Erythroblast (primary cell): ENCODE data around the gene AUTS2.

Experiments
- DNase-seq, 2 experiments: peaks; one replicate each; lab custom pipeline; 2025; lab: John Stamatoyannopoulos, UW
- GATA1 ChIP-seq: IDR thresholded peaks from 2 replicates; pipeline ENCODE4 v1.6.1; 2011; ENCODE audit warnings: low read depth, mild to moderate bottlenecking, control low read depth, low read length, moderate library complexity
- POLR2A ChIP-seq: IDR thresholded peaks from 2 replicates; pipeline ENCODE4 v1.6.1; 2011; ENCODE audit warnings: mild to moderate bottlenecking, low read length

Gene AUTS2

GRCh38 chr7:70673778-70674570, 1075.7 kb downstream of the AUTS2 start:
- TF ChIP-seq GATA1, result no peak
- no peak for TF ChIP-seq POLR2A
- DNase-seq, result no peak

GRCh38 chr7:70674571-70675010, 1076.3 kb downstream of the AUTS2 start:
- no peak for DNase-seq
- TF ChIP-seq POLR2A (no peak), GATA1 (no peak)

- no peak for DNase-seq
- TF ChIP-seq GATA1, result no peak
These were observed 1078.0 kb downstream of the AUTS2 start for GRCh38 chr7:70676243-70676642.

- no peak for DNase-seq
- TF ChIP-seq GATA1 (no peak), POLR2A (no peak)
These were observed 1080.5 kb downstream of the AUTS2 start for GRCh38 chr7:70678621-70679251.

- TF ChIP-seq POLR2A, result no peak
- no peak for TF ChIP-seq GATA1
- DNase-seq, result no peak
These were observed 1081.4 kb downstream of the AUTS2 start for GRCh38 chr7:70679661-70680060.

- no peak for DNase-seq
- TF ChIP-seq GATA1 (no peak), POLR2A (no peak)
These were observed 1082.0 kb downstream of the AUTS2 start for GRCh38 chr7:70680306-70680705.

- DNase-seq, result no peak
- TF ChIP-seq POLR2A, result no peak
- TF ChIP-seq GATA1, result no peak
These were observed 1082.6 kb downstream of the AUTS2 start for GRCh38 chr7:70680743-70681468.

- no peak for TF ChIP-seq POLR2A
- no peak for TF ChIP-seq GATA1
- no peak for DNase-seq
These were observed 1083.4 kb downstream of the AUTS2 start for GRCh38 chr7:70681469-70682350.

GRCh38 chr7:70684173-70684572, 1085.9 kb downstream of the AUTS2 start:
- no peak for TF ChIP-seq GATA1
- TF ChIP-seq POLR2A, result no peak
- no peak for DNase-seq

GRCh38 chr7:70693321-70693685, 1095.0 kb downstream of the AUTS2 start:
- DNase-seq, result no peak
- no peak for TF ChIP-seq GATA1
- TF ChIP-seq POLR2A, result no peak

GRCh38 chr7:70693686-70694433, 1095.6 kb downstream of the AUTS2 start:
- no peak for DNase-seq
- TF ChIP-seq POLR2A, result no peak
- no peak for TF ChIP-seq GATA1

- no peak for TF ChIP-seq POLR2A
- no peak for TF ChIP-seq GATA1
- DNase-seq, result peak in 1 of 2 experiments; percentile 1
These were observed 1096.2 kb downstream of the AUTS2 start for GRCh38 chr7:70694434-70694970.
